Stimulated activated naive CD8-positive, alpha-beta T cell treated with anti-CD3 and anti-CD28 coated beads, Interleukin-15, Interleukin-2, amounts not matched to agents 100 ng/mL and 50 ng/mL, for 24 hours (primary cell): ENCODE results near the gene PLCL2.
"Not testable (repeated sequence)": the region's sequence is repeated elsewhere in the genome, so short reads cannot be mapped to it uniquely, and the experiment has no call there.

Source experiments
- H3K27ac Mint-ChIP-seq: one replicate; pipeline ENCODE4 v1.8.0; 2021; ENCODE audit warnings: mild to moderate bottlenecking, mixed read lengths
- H3K27me3 Mint-ChIP-seq: one replicate; pipeline ENCODE4 v1.8.0; 2021; ENCODE audit warnings: mixed read lengths
- H3K36me3 Mint-ChIP-seq: one replicate; pipeline ENCODE4 v1.8.0; 2021; ENCODE audit warnings: low read depth, mixed read lengths
- H3K4me1 Mint-ChIP-seq: one replicate; pipeline ENCODE4 v1.8.0; 2021; ENCODE audit warnings: low read depth, mixed read lengths
- H3K4me3 Mint-ChIP-seq: one replicate; pipeline ENCODE4 v1.8.0; 2021; ENCODE audit warnings: mild to moderate bottlenecking, mixed read lengths
- H3K9me3 Mint-ChIP-seq: one replicate; pipeline ENCODE4 v1.8.0; 2021; ENCODE audit warnings: mixed read lengths

The PLCL2 gene

GRCh38 chr3:16936676-16937230 is 52.0 kb downstream of the PLCL2 start:
- H3K4me1 Mint-ChIP-seq: peaks cover 98% of the 10 kb centered on the region
- H3K27me3 Mint-ChIP-seq: no peaks in the 10 kb centered on the region
- no peaks in the 10 kb centered on the region for H3K9me3 Mint-ChIP-seq
- H3K4me3 Mint-ChIP-seq: peak overlapping the region; percentile 59
- H3K27ac Mint-ChIP-seq: peak overlapping the region; percentile 50
- H3K36me3 Mint-ChIP-seq: peaks cover 12% of the 10 kb centered on the region

GRCh38 chr3:16937326-16937845 is 52.6 kb downstream of the PLCL2 start:
- Mint-ChIP-seq H3K9me3 (no peaks in the 10 kb centered on the region), H3K4me1 (peaks cover 98% of the 10 kb centered on the region), H3K36me3 (peaks cover 12% of the 10 kb centered on the region), H3K27me3 (no peaks in the 10 kb centered on the region), H3K4me3 (peak overlapping the region; percentile 47), H3K27ac (no peak overlapping the region)

GRCh38 chr3:16940769-16941700 is 56.3 kb downstream of the PLCL2 start:
- no peaks in the 10 kb centered on the region for H3K27me3 Mint-ChIP-seq
- H3K4me1 Mint-ChIP-seq: peaks cover 90% of the 10 kb centered on the region
- H3K4me3 Mint-ChIP-seq: no peak overlapping the region
- no peak overlapping the region for H3K27ac Mint-ChIP-seq
- peaks cover 12% of the 10 kb centered on the region for H3K36me3 Mint-ChIP-seq
- H3K9me3 Mint-ChIP-seq: no peaks in the 10 kb centered on the region

- peak overlapping the region; percentile 7 for H3K27ac Mint-ChIP-seq
- no peaks in the 10 kb centered on the region for H3K27me3 Mint-ChIP-seq
- H3K9me3 Mint-ChIP-seq: no peaks in the 10 kb centered on the region
- H3K36me3 Mint-ChIP-seq: peaks cover 13% of the 10 kb centered on the region
- H3K4me3 Mint-ChIP-seq: no peak overlapping the region
- H3K4me1 Mint-ChIP-seq: peaks cover 73% of the 10 kb centered on the region
These were observed 58.2 kb downstream of the PLCL2 start for GRCh38 chr3:16942955-16943354.

GRCh38 chr3:16943857-16944256 is 59.1 kb downstream of the PLCL2 start:
- no peaks in the 10 kb centered on the region for H3K27me3 Mint-ChIP-seq
- no peak overlapping the region for H3K4me3 Mint-ChIP-seq
- no peak overlapping the region for H3K27ac Mint-ChIP-seq
- peaks cover 71% of the 10 kb centered on the region for H3K4me1 Mint-ChIP-seq
- no peaks in the 10 kb centered on the region for H3K9me3 Mint-ChIP-seq
- peaks cover 13% of the 10 kb centered on the region for H3K36me3 Mint-ChIP-seq

- no peaks in the 10 kb centered on the region for H3K9me3 Mint-ChIP-seq
- H3K27ac Mint-ChIP-seq: no peak overlapping the region
- H3K4me3 Mint-ChIP-seq: no peak overlapping the region
These were observed 59.6 kb downstream of the PLCL2 start for GRCh38 chr3:16944356-16944755.

GRCh38 chr3:16945330-16945729 is 60.6 kb downstream of the PLCL2 start:
- Mint-ChIP-seq H3K36me3 (peaks cover 13% of the 10 kb centered on the region), H3K9me3 (no peaks in the 10 kb centered on the region), H3K4me1 (peaks cover 70% of the 10 kb centered on the region), H3K4me3 (no peak overlapping the region), H3K27ac (no peak overlapping the region), H3K27me3 (no peaks in the 10 kb centered on the region)

More at GRCh38 chr3:16944356-16944755, 59.6 kb downstream of the PLCL2 start:
- H3K36me3 Mint-ChIP-seq: peaks cover 13% of the 10 kb centered on the region
- no peaks in the 10 kb centered on the region for H3K27me3 Mint-ChIP-seq
- H3K4me1 Mint-ChIP-seq: peaks cover 71% of the 10 kb centered on the region

- Mint-ChIP-seq H3K4me3 (no peak overlapping the region), H3K27me3 (no peaks in the 10 kb centered on the region), H3K36me3 (peaks cover 9% of the 10 kb centered on the region), H3K4me1 (peaks cover 49% of the 10 kb centered on the region), H3K9me3 (no peaks in the 10 kb centered on the region), H3K27ac (no peak overlapping the region)
These were observed 65.5 kb downstream of the PLCL2 start for GRCh38 chr3:16950282-16950681.

GRCh38 chr3:16950845-16951244 is 66.1 kb downstream of the PLCL2 start:
- Mint-ChIP-seq H3K4me1 (peaks cover 44% of the 10 kb centered on the region), H3K9me3 (no peaks in the 10 kb centered on the region), H3K27ac (no peak overlapping the region), H3K27me3 (no peaks in the 10 kb centered on the region), H3K4me3 (no peak overlapping the region), H3K36me3 (peaks cover 3% of the 10 kb centered on the region)

- not testable (repeated sequence) for H3K4me3 Mint-ChIP-seq, H3K9me3 Mint-ChIP-seq, H3K27me3 Mint-ChIP-seq, H3K27ac Mint-ChIP-seq
- Mint-ChIP-seq H3K36me3 (peaks cover 21% of the 10 kb centered on the region), H3K4me1 (peaks cover 41% of the 10 kb centered on the region)
These were observed 73.1 kb downstream of the PLCL2 start for GRCh38 chr3:16957852-16958251.

GRCh38 chr3:16960125-16960524 is 75.4 kb downstream of the PLCL2 start:
- Mint-ChIP-seq H3K36me3 (peaks cover 21% of the 10 kb centered on the region), H3K4me1 (peaks cover 41% of the 10 kb centered on the region), H3K4me3 (no peak overlapping the region), H3K9me3 (peaks cover 6% of the 10 kb centered on the region), H3K27ac (no peak overlapping the region), H3K27me3 (no peaks in the 10 kb centered on the region)

GRCh38 chr3:16961621-16962205 is 77.0 kb downstream of the PLCL2 start:
- Mint-ChIP-seq H3K4me3 (no peak overlapping the region), H3K4me1 (peaks cover 40% of the 10 kb centered on the region), H3K27ac (no peak overlapping the region), H3K36me3 (peaks cover 21% of the 10 kb centered on the region), H3K27me3 (no peaks in the 10 kb centered on the region), H3K9me3 (peaks cover 7% of the 10 kb centered on the region)

- no peak overlapping the region for H3K27ac Mint-ChIP-seq
- peaks cover 65% of the 10 kb centered on the region for H3K4me1 Mint-ChIP-seq
- H3K27me3 Mint-ChIP-seq: no peaks in the 10 kb centered on the region
These were observed 90.3 kb downstream of the PLCL2 start for GRCh38 chr3:16975083-16975482.

GRCh38 chr3:16978234-16978920 is 93.6 kb downstream of the PLCL2 start:
- no peak overlapping the region for H3K27ac Mint-ChIP-seq
- H3K4me1 Mint-ChIP-seq: peaks cover 65% of the 10 kb centered on the region
- peaks cover 5% of the 10 kb centered on the region for H3K36me3 Mint-ChIP-seq
- H3K9me3 Mint-ChIP-seq: no peaks in the 10 kb centered on the region
- H3K4me3 Mint-ChIP-seq: no peak overlapping the region
- no peaks in the 10 kb centered on the region for H3K27me3 Mint-ChIP-seq

More at GRCh38 chr3:16975083-16975482, 90.3 kb downstream of the PLCL2 start:
- H3K4me3 Mint-ChIP-seq: no peak overlapping the region
- peaks cover 9% of the 10 kb centered on the region for H3K9me3 Mint-ChIP-seq
- H3K36me3 Mint-ChIP-seq: peaks cover 11% of the 10 kb centered on the region
